PC-3 (cell line): ENCODE data around the gene MED13L. TPM values are rescaled to one million over a fixed set of nuclear protein-coding genes. Genes with fewer than 3 reads are reported as not detected.

ENCODE experiments used
- ATAC-seq: fragments of 200-7000 bp; cut with Tn5 transposase; 2 replicates; pipeline ENCODE4 v1.9.1; 2020; ENCODE audit warnings: mild to moderate bottlenecking, moderate library complexity
- BruUV-seq: library from RNA; stranded (reverse); fragments of 400-500 nt; replicated peaks from 2 replicates; lab custom pipeline; 2021; lab: Mats Ljungman, UMichigan
- CTCF ChIA-PET: fragments of 300-600 bp; sonication (Branson Sonifier 250); formaldehyde crosslinking; loops from one replicate; lab custom pipeline; 2022; ENCODE audit warnings: antibody characterized with exemption; lab: Charles Lee
- POLR2A ChIA-PET: fragments of 300-600 bp; sonication (Branson Sonifier 250); formaldehyde crosslinking; loops from one replicate; lab custom pipeline; 2022; ENCODE audit warnings: antibody characterized with exemption; ENCODE audit not compliant: unreplicated experiment; lab: Charles Lee
- DNase-seq: peaks from one replicate; pipeline ENCODE4 v3.0.0-alpha.2; 2015
- H2AFZ ChIP-seq: fragments of 300-600 bp; sonication (generic); 2 replicates; pipeline ENCODE4 v1.6.0; 2016; ENCODE audit warnings: antibody characterized with exemption, low read length
- H3F3A ChIP-seq: fragments of 300-600 bp; sonication (generic); one replicate; pipeline ENCODE4 v1.6.0; 2017; ENCODE audit warnings: antibody characterized with exemption, low read length, control low read depth, mild to moderate bottlenecking; ENCODE audit not compliant: unreplicated experiment
- H3K27ac ChIP-seq: fragments of 300-600 bp; sonication (generic); 2 replicates; pipeline ENCODE4 v1.5.1; 2016; ENCODE audit warnings: mild to moderate bottlenecking, low read length
- H3K27me3 ChIP-seq: fragments of 300-600 bp; sonication (generic); 2 replicates; pipeline ENCODE4 v1.6.1; 2016; ENCODE audit warnings: low read length, mixed read lengths
- H3K36me3 ChIP-seq: fragments of 300-600 bp; sonication (generic); 2 replicates; pipeline ENCODE4 v1.6.1; 2016; ENCODE audit warnings: low read depth, mixed run types, low read length, mixed read lengths
- H3K4me1 ChIP-seq: fragments of 300-600 bp; sonication (generic); 2 replicates; pipeline ENCODE4 v1.5.1; 2016; ENCODE audit warnings: low read length; ENCODE audit not compliant: insufficient read depth
- H3K4me2 ChIP-seq: fragments of 300-600 bp; sonication (generic); 2 replicates; pipeline ENCODE4 v1.6.0; 2016; ENCODE audit warnings: low read length
- H3K4me3 ChIP-seq: fragments of 300-600 bp; sonication (generic); 2 replicates; pipeline ENCODE4 v1.5.1; 2016; ENCODE audit warnings: mild to moderate bottlenecking, low read length, mixed read lengths
- H3K79me2 ChIP-seq: fragments of 300-600 bp; sonication (generic); 2 replicates; pipeline ENCODE4 v1.6.1; 2017; ENCODE audit warnings: low read length, mixed read lengths
- H3K9ac ChIP-seq: fragments of 300-600 bp; sonication (generic); 2 replicates; pipeline ENCODE4 v1.6.0; 2016; ENCODE audit warnings: mild to moderate bottlenecking, low read length
- H3K9me2 ChIP-seq: fragments of 300-600 bp; sonication (generic); replicated peaks from 2 replicates; pipeline ENCODE4 v1.6.1; 2016; ENCODE audit warnings: mixed run types, low read length, mixed read lengths
- H3K9me3 ChIP-seq: fragments of 300-600 bp; sonication (generic); 2 replicates; pipeline ENCODE4 v1.6.1; 2016; ENCODE audit warnings: low read length, mixed read lengths
- H4K20me1 ChIP-seq: fragments of 300-600 bp; sonication (generic); 2 replicates; pipeline ENCODE4 v1.6.1; 2016; ENCODE audit warnings: low read length, mixed read lengths
- CTCF ChIP-seq: fragments of 300-600 bp; sonication (generic); conservative IDR thresholded peaks from 2 replicates; pipeline ENCODE4 v1.5.1; 2017; ENCODE audit warnings: antibody characterized with exemption, low read depth, mild to moderate bottlenecking, low read length
- EZH2 ChIP-seq: fragments of 300-600 bp; sonication (generic); IDR thresholded peaks from one replicate; pipeline ENCODE4 v1.6.1; 2017; ENCODE audit warnings: antibody characterized with exemption, mild to moderate bottlenecking, low read length; ENCODE audit not compliant: unreplicated experiment
- EZH2phosphoT487 ChIP-seq: fragments of 300-600 bp; sonication (generic); IDR thresholded peaks from 2 replicates; pipeline ENCODE4 v1.6.1; 2018; ENCODE audit warnings: mild to moderate bottlenecking, antibody characterized with exemption, low read length, borderline replicate concordance
- intact Hi-C: fragments of 100-400 bp; cut with micrococcal nuclease; formaldehyde crosslinking; loops from 2 replicates; pipeline ENCODE4 v1.9.0; 2023
- total RNA-seq: library from RNA; depleted of rRNA; stranded (reverse); fragments of >200 nt; gene quantifications from 2 replicates; pipeline ENCODE4 v1.2.3, GENCODE V29; 2014

MED13L gene
- total RNA-seq, 1 experiment from 2014 or later: 61.2 TPM

- Histone ChIP-seq H3K9ac (no peak overlapping the region), H3F3A (no peaks in the 10 kb centered on the region), H3K9me2 (no peaks in the 10 kb centered on the region), H2AFZ (no peak overlapping the region), H3K9me3 (no peaks in the 10 kb centered on the region), H3K4me3 (no peak overlapping the region), H3K79me2 (peaks cover 99% of the 10 kb centered on the region), H3K36me3 (peaks cover 4% of the 10 kb centered on the region; the same call in 1 of the 2 replicates), H3K27me3 (no peaks in the 10 kb centered on the region), H3K4me1 (peaks cover 8% of the 10 kb centered on the region), H3K27ac (no peak overlapping the region), H4K20me1 (peaks cover 32% of the 10 kb centered on the region), H3K4me2 (no peak overlapping the region)
- CTCF ChIA-PET: no interaction called here
- intact Hi-C loops: no loop called here
- POLR2A ChIA-PET: no interaction called here
- ATAC-seq (peak; percentile 71), DNase-seq (peak; percentile 54)
- TF ChIP-seq CTCF (no peak), EZH2phosphoT487 (no peak), EZH2 (no peak)
- BruUV-seq: no TSS peak
Observed at GRCh38 chr12:116200812-116201211, 76.7 kb downstream of the MED13L start.

- no TSS peak for BruUV-seq
- ChIA-PET CTCF (no interaction called here), POLR2A (no interaction called here)
- Histone ChIP-seq H3K27me3 (no peaks in the 10 kb centered on the region), H3K36me3 (no peaks in the 10 kb centered on the region; the same call in 1 of the 2 replicates), H4K20me1 (peaks cover 32% of the 10 kb centered on the region), H3K4me2 (no peak overlapping the region), H3K27ac (no peak overlapping the region), H3K4me3 (no peak overlapping the region), H3K79me2 (peaks cover 100% of the 10 kb centered on the region), H3K9me2 (no peaks in the 10 kb centered on the region), H3F3A (no peaks in the 10 kb centered on the region), H3K4me1 (peaks cover 8% of the 10 kb centered on the region), H3K9ac (no peak overlapping the region), H2AFZ (no peak overlapping the region), H3K9me3 (no peaks in the 10 kb centered on the region)
- intact Hi-C loops: no loop called here
- ATAC-seq (no peak), DNase-seq (no peak)
- no peak for TF ChIP-seq EZH2
- no peak for TF ChIP-seq CTCF
- no peak for TF ChIP-seq EZH2phosphoT487
Observed at GRCh38 chr12:116199160-116199706, 78.3 kb downstream of the MED13L start.
